ENCODE results near the gene S100A11. TPM values are rescaled to one million over a fixed set of nuclear protein-coding genes. Genes with fewer than 3 reads are reported as not detected.
"Not testable (repeated sequence)": the region's sequence is repeated elsewhere in the genome, so short reads cannot be mapped to it uniquely, and the experiment has no call there.

S100A11 gene
- total RNA-seq, 1 experiment from 2014 or later = 126 TPM

DNA sequence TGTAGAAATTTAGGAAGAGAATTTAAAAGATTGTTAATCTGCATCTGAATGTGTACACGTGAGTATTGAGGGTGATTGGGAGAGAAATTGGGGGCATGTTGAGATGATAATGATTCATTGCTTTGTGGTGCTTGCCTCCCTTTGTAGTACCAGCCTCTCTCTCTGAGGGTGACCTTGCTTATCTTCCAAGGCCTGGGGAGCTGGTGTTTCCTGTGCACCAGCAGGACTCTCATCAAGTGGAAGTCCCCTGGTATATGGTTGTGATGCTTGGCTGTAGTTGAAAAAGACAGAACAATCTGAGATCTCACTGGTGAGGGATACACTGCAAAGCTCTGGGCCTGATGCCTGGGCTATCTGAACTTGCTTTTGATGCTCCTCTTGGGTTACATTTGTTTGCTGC lies 48.0 kb upstream of the S100A11 start (continued):
- TF ChIP-seq, protein P1, sequence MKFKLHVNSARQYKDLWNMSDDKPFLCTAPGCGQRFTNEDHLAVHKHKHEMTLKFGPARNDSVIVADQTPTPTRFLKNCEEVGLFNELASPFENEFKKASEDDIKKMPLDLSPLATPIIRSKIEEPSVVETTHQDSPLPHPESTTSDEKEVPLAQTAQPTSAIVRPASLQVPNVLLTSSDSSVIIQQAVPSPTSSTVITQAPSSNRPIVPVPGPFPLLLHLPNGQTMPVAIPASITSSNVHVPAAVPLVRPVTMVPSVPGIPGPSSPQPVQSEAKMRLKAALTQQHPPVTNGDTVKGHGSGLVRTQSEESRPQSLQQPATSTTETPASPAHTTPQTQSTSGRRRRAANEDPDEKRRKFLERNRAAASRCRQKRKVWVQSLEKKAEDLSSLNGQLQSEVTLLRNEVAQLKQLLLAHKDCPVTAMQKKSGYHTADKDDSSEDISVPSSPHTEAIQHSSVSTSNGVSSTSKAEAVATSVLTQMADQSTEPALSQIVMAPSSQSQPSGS (CRISPR knock-in tag; IDR thresholded peaks at IDR 0.05; ENCODE audit: borderline replicate concordance, low read depth) = no peak
- TF ChIP-seq ESRRA (CRISPR knock-in tag; IDR thresholded peaks at IDR 0.05; ENCODE audit: borderline replicate concordance) = no peak
- TF ChIP-seq, protein P2, sequence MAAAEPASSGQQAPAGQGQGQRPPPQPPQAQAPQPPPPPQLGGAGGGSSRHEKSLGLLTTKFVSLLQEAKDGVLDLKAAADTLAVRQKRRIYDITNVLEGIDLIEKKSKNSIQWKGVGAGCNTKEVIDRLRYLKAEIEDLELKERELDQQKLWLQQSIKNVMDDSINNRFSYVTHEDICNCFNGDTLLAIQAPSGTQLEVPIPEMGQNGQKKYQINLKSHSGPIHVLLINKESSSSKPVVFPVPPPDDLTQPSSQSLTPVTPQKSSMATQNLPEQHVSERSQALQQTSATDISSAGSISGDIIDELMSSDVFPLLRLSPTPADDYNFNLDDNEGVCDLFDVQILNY (CRISPR knock-in tag; IDR thresholded peaks at IDR 0.05) = no peak

DNA sequence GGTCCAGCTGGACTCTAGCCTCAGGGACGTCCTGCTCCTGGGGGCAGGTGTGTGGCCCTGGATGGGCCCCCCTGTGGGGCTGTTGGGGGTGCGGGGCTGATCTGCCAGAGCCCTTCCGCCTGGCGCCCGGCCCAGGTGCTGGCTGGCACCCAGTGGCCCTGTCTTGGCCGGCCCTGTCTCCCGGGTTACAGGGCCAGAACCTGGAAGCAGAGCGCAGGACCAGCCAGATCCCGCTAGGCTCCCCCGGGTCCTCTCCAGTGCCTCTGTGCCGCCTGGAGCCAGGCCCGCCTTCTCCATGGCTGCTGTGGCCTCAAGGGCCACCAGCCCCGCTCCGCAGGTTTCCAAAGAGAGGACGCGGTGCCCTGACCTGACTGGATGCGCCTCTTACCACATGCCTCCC lies 44.2 kb upstream of the S100A11 start:
- ATAC-seq; CTCF ChIA-PET; H3K27ac Mint-ChIP-seq; H3K4me3 Mint-ChIP-seq; DNase-seq (ENCODE audit: low spot score); POLR2A ChIA-PET; H3K36me3 Mint-ChIP-seq; H3K4me1 Mint-ChIP-seq: not testable (repeated sequence)
- H3K9me3 Mint-ChIP-seq = peaks cover 37% of the 10 kb centered on the region
- H3K27me3 Mint-ChIP-seq (ENCODE audit: low read depth) = peaks cover 20% of the 10 kb centered on the region

DNA sequence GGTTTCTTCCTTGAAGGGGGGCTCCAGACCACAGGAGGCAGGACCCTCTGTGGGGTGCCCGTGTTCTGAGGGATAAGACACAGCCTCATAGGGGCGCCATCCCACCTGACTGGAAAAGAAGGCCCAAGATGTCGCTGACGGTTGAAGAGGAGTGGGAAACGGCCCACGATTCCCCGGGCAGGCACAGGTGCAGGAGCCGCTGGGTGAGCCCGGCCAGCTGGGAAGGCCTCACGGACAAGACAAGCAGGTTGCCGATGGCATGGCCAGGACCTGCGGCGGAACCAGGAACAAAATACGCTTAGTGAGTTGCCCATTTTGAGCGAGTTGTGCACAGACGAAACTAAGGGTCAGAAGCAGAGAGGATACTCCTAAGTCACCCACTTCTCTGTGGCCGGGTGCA lies 43.7 kb upstream of the S100A11 start:
- peaks cover 42% of the 10 kb centered on the region for H3K9me3 Mint-ChIP-seq
- H3K4me1 Mint-ChIP-seq; CTCF ChIA-PET; H3K27ac Mint-ChIP-seq; ATAC-seq; POLR2A ChIA-PET; H3K36me3 Mint-ChIP-seq; H3K4me3 Mint-ChIP-seq; DNase-seq (ENCODE audit: low spot score): not testable (repeated sequence)
- H3K27me3 Mint-ChIP-seq (ENCODE audit: low read depth) = peaks cover 20% of the 10 kb centered on the region

DNA sequence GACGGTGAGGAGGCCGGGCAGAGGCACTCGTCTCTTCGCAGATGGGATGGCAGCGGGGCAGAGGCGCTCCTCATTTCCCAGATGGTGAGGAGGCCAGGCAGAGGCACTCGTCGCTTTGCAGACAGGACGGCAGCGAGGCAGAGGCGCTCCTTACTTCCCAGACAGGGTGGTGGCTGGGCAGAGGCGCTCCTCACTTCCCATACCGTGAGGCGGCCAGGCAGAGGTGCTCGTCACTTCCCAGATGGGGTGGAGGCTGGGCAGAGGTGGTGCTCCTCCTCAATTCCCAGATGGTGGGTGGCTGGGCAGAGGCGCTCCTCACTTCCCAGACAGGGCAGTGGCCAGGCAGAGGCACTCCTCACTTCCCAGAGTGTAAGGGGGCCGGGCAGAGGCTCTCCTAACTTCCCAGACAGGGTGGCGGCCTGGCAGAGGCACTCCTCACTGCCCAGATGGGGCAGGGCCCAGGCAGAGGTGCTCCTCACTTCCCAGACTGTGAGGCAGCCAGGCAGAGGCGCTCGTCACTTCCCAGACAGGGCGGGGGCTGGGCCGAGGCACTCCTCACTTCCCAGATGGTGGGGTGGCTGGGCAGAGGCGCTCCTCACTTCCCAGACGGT lies 42.1 kb upstream of the S100A11 start:
- Mint-ChIP-seq H3K27me3 (ENCODE audit: low read depth) (peaks cover 20% of the 10 kb centered on the region), H3K36me3 (0 out of 2 replicates have a peak, but pooled peaks cover 6% of the 10 kb centered on the region), H3K27ac (no peak overlapping the region), H3K4me3 (no peak overlapping the region), H3K4me1 (no peaks in the 10 kb centered on the region), H3K9me3 (peaks cover 50% of the 10 kb centered on the region)
- CTCF ChIA-PET = no interaction called here
- DNase-seq (ENCODE audit: low spot score) (no peak), ATAC-seq (no peak)
- POLR2A ChIA-PET = no interaction called here
- TF ChIP-seq CREB1 (CRISPR knock-in tag; IDR thresholded peaks at IDR 0.05) (no peak), IRF2 (CRISPR knock-in tag; IDR thresholded peaks at IDR 0.05; ENCODE audit: borderline replicate concordance, low read depth) (no peak), FOXK1 (CRISPR knock-in tag; IDR thresholded peaks at IDR 0.05) (no peak), OVOL2 (CRISPR knock-in tag; IDR thresholded peaks at IDR 0.05; ENCODE audit: borderline replicate concordance) (no peak)
- TF ChIP-seq, protein P3, sequence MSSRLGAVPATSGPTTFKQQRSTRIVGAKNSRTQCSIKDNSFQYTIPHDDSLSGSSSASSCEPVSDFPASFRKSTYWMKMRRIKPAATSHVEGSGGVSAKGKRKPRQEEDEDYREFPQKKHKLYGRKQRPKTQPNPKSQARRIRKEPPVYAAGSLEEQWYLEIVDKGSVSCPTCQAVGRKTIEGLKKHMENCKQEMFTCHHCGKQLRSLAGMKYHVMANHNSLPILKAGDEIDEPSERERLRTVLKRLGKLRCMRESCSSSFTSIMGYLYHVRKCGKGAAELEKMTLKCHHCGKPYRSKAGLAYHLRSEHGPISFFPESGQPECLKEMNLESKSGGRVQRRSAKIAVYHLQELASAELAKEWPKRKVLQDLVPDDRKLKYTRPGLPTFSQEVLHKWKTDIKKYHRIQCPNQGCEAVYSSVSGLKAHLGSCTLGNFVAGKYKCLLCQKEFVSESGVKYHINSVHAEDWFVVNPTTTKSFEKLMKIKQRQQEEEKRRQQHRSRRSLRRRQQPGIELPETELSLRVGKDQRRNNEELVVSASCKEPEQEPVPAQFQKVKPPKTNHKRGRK (CRISPR knock-in tag; IDR thresholded peaks at IDR 0.05; ENCODE audit: borderline replicate concordance) = no peak
- TF ChIP-seq, protein P1 (CRISPR knock-in tag; IDR thresholded peaks at IDR 0.05; ENCODE audit: borderline replicate concordance, low read depth) = no peak

DNA sequence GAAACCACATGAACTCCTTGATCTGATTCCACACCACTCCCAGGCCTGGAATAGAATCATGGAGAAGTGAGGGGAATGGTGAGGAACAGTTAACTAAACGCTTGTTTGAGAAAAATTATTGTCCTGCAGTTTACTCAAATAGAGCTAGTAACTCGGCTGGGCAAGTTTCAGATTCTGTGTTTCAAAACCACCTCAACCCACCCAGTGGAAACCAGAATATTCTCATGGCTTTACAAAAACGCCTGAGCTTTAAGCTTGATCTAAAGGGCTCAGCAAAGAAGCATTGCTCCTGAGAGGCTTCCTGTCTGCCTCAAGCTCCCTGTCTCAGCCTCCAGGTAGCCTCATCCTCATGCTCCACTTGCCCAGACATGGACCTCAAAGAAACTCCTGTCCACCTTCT lies 35.5 kb upstream of the S100A11 start:
- Mint-ChIP-seq H3K27ac (no peak overlapping the region), H3K4me3 (no peak overlapping the region), H3K36me3 (0 out of 2 replicates have a peak, but pooled peaks cover 3% of the 10 kb centered on the region), H3K9me3 (peaks cover 50% of the 10 kb centered on the region), H3K27me3 (ENCODE audit: low read depth) (peaks cover 10% of the 10 kb centered on the region), H3K4me1 (peaks cover 15% of the 10 kb centered on the region)
- ATAC-seq (no peak), DNase-seq (ENCODE audit: low spot score) (no peak)
- ChIA-PET POLR2A (no interaction called here), CTCF (no interaction called here)
- TF ChIP-seq ETV6 (CRISPR knock-in tag; IDR thresholded peaks at IDR 0.05) = no peak
- TF ChIP-seq CREM (CRISPR knock-in tag; IDR thresholded peaks at IDR 0.05) = no peak
- TF ChIP-seq ZBTB21 (CRISPR knock-in tag; IDR thresholded peaks at IDR 0.05; ENCODE audit: borderline replicate concordance) = no peak
- TF ChIP-seq IRF2 (CRISPR knock-in tag; IDR thresholded peaks at IDR 0.05; ENCODE audit: borderline replicate concordance, low read depth) = no peak
- no peak for TF ChIP-seq ZNF416 (CRISPR knock-in tag; IDR thresholded peaks at IDR 0.05)
- TF ChIP-seq, protein P4, sequence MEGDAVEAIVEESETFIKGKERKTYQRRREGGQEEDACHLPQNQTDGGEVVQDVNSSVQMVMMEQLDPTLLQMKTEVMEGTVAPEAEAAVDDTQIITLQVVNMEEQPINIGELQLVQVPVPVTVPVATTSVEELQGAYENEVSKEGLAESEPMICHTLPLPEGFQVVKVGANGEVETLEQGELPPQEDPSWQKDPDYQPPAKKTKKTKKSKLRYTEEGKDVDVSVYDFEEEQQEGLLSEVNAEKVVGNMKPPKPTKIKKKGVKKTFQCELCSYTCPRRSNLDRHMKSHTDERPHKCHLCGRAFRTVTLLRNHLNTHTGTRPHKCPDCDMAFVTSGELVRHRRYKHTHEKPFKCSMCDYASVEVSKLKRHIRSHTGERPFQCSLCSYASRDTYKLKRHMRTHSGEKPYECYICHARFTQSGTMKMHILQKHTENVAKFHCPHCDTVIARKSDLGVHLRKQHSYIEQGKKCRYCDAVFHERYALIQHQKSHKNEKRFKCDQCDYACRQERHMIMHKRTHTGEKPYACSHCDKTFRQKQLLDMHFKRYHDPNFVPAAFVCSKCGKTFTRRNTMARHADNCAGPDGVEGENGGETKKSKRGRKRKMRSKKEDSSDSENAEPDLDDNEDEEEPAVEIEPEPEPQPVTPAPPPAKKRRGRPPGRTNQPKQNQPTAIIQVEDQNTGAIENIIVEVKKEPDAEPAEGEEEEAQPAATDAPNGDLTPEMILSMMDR (IDR thresholded peaks at IDR 0.05) = no peak
- TF ChIP-seq FOXP1 (CRISPR knock-in tag; IDR thresholded peaks at IDR 0.05; ENCODE audit: borderline replicate concordance) = no peak
- no peak for TF ChIP-seq SMAD3 (CRISPR knock-in tag; IDR thresholded peaks at IDR 0.05; ENCODE audit: borderline replicate concordance)
- TF ChIP-seq SOX15 (CRISPR knock-in tag; IDR thresholded peaks at IDR 0.05) = no peak
